HG02938 (cell line): Measurements from ENCODE around the gene BDH1.

Experiments
- ATAC-seq: cut with Tn5 transposase; IDR thresholded peaks from one replicate; pipeline ENCODE4 v1.9.1; 2021; ENCODE audit warnings: mild to moderate bottlenecking, moderate library complexity; ENCODE audit not compliant: unreplicated experiment

Gene BDH1

DNA sequence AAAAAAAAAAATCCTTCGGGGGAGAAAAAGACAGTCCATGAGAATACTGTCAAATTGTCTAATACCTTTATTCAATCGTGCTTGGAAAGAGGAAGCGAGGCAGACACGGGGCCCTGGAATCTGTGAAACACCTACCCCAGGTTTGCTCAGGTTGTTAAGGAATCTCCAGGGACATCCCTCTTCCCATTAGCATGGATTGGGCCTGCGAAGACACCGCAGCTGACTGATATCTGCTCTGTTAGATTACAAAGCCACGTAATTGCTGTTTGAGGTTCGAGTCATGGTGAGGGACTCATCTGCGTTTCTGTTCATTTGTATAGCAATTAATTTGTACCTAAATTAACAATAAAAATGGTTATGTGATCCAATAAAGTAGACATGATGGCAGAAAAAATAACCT lies 91.0 kb downstream of the BDH1 start:
- no peak for ATAC-seq

DNA sequence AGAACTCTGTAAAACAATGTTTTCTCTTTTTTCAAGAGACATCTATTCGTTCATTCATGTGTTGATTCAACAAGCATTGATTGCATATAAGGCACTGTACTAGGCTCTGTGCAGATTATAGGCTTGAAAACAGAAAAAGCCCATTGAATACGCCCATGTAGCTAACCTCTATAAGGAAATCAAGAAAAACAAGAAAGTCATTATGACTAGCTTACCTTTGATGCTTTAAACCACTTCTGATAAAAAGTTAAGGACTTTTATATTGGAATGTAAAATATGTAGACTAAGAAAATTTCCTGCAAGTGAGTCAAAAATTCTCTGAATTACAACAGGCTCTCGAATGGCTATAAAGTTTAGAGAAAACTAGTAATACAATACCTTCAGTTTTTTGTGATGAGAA lies 92.5 kb downstream of the BDH1 start:
- ATAC-seq, result no peak

DNA sequence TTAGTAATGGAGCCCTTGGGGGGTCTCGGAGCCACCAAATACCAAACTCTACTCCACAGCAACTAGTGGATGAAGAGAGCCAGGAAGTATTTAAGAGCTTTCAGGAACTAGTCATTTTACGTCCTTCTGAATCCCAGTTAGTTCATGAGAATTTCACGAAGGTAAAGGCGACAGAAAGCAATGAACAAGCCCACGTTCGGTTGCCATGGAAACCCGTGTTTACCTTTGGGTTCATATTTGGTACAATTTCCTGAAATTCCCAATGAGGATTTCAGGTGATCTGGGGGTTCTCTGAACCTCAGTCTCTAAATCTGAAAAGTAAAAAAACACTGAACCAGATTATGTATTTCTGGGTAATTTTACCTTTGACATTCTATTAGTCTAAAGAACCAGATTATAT lies 93.0 kb downstream of the BDH1 start:
- ATAC-seq, result no peak

DNA sequence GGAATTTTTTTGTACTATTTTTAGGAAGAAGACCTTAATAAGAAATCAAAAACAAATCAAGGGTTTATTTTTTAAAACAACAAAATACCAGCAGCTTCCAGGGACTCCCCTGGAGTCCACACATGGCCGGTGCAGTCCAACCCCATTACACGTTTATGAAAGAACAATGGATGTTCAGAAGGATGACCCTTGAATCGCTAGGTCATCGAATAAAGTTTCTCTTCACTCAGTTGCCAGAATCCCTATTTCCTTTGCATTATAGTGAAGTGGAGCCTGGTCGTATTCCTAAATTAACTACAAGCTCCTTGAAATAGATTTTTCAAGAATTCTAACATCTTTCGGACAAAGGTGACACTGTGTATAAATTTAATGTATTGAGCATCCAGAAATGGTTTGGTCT lies 95.1 kb downstream of the BDH1 start:
- ATAC-seq, result no peak

GRCh38 chr3:197460002-197460401 lies 95.8 kb downstream of the BDH1 start:
- no peak for ATAC-seq
